HG03521 (cell line): ENCODE data around the gene FMO2.

Experiments
- ATAC-seq: cut with Tn5 transposase; IDR thresholded peaks from one replicate; pipeline ENCODE4 v1.9.1; 2021; ENCODE audit warnings: mild to moderate bottlenecking, moderate library complexity; ENCODE audit not compliant: unreplicated experiment

The FMO2 gene

GRCh38 chr1:171174560-171175294 lies 10.4 kb upstream of the FMO2 start:
- no peak for ATAC-seq

GRCh38 chr1:171177261-171177660 lies 7.8 kb upstream of the FMO2 start:
- ATAC-seq, result no peak

GRCh38 chr1:171179318-171180227 lies 5.5 kb upstream of the FMO2 start:
- ATAC-seq, result no peak

- ATAC-seq, result no peak
Measured at GRCh38 chr1:171180670-171181069, 4.4 kb upstream of the FMO2 start.

GRCh38 chr1:171188388-171189266 lies 3.5 kb downstream of the FMO2 start:
- ATAC-seq, result peak; percentile 77

GRCh38 chr1:171191992-171192391 lies 6.9 kb downstream of the FMO2 start:
- no peak for ATAC-seq

- ATAC-seq, result no peak
Measured at GRCh38 chr1:171195767-171196166, 10.7 kb downstream of the FMO2 start.

- no peak for ATAC-seq
Measured at GRCh38 chr1:171196351-171196750, 11.3 kb downstream of the FMO2 start.

GRCh38 chr1:171198081-171198480 lies 13.0 kb downstream of the FMO2 start:
- no peak for ATAC-seq

GRCh38 chr1:171204296-171204695 lies 19.2 kb downstream of the FMO2 start:
- ATAC-seq, result no peak

- ATAC-seq, result no peak
Measured at GRCh38 chr1:171206204-171206977, 21.3 kb downstream of the FMO2 start.

- no peak for ATAC-seq
Measured at GRCh38 chr1:171206978-171207355, 21.9 kb downstream of the FMO2 start.

GRCh38 chr1:171207377-171207776 lies 22.3 kb downstream of the FMO2 start:
- ATAC-seq, result no peak

- no peak for ATAC-seq
Measured at GRCh38 chr1:171210355-171210754, 25.3 kb downstream of the FMO2 start.

GRCh38 chr1:171212607-171213351 lies 27.7 kb downstream of the FMO2 start:
- no peak for ATAC-seq

- ATAC-seq, result no peak
Measured at GRCh38 chr1:171213559-171214454, 28.7 kb downstream of the FMO2 start.

GRCh38 chr1:171217658-171218443 lies 32.8 kb downstream of the FMO2 start:
- ATAC-seq, result no peak

GRCh38 chr1:171218661-171219060 lies 33.6 kb downstream of the FMO2 start:
- no peak for ATAC-seq
